GM19025 (cell line): Measurements from ENCODE around the gene CAPZA3.
"Not testable (repeated sequence)": the region's sequence is repeated elsewhere in the genome, so short reads cannot be mapped to it uniquely, and the experiment has no call there.

Experiments
- ATAC-seq: cut with Tn5 transposase; IDR thresholded peaks from one replicate; pipeline ENCODE4 v1.9.1; 2021; ENCODE audit warnings: mild to moderate bottlenecking, low read depth, moderate library complexity; ENCODE audit not compliant: unreplicated experiment

CAPZA3 gene, protein sequence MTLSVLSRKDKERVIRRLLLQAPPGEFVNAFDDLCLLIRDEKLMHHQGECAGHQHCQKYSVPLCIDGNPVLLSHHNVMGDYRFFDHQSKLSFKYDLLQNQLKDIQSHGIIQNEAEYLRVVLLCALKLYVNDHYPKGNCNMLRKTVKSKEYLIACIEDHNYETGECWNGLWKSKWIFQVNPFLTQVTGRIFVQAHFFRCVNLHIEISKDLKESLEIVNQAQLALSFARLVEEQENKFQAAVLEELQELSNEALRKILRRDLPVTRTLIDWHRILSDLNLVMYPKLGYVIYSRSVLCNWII

DNA sequence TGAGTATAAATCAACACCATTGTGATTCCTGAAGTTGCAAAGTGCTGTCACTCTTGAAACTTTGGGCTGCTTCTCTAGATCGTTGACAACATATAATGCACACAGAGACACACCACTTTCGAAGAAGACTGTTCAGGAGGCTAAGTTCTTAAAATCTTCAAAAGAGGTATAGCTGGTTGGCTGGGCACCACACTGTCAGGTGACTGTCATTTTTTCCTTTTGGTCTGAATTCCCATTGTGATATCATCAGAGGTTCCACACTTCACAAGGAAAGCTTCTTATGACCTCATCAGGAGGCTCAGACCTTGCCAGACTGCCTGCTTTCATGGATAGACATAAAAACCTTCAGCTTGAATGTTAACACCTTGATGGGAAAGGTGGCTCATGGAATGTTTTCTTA is at the start of gene CAPZA3, which contains the start of gene PLCZ1:
Gene CAPZA3 (plus strand): TSS at position 301 of the 400 bp plus-strand sequence. CDS start 150 bp downstream, outside the sequence.
Gene PLCZ1 (minus strand): TSS at position 194 of the 400 bp plus-strand sequence. CDS start 641 bp downstream, outside the sequence.
- ATAC-seq, result no peak

DNA sequence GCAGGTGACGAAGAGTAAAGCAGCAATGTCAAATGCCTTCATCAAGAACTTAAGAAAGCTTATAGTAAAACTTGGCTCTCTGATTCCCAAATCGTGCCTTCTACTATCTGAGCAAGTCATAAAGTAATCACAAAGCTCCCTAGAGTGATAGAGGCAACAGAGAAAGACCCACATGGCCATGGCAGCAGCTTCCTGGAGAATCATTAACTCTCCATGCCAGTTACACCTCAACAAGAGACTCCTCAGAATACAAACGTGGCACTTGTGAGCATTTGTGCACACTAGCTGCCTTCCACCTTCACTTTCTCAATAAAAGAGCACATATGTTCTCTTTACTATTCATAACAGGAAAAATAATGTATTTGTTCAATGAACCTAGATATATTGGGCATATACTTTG is 48.1 kb upstream of the CAPZA3 start:
- ATAC-seq, result no peak

DNA sequence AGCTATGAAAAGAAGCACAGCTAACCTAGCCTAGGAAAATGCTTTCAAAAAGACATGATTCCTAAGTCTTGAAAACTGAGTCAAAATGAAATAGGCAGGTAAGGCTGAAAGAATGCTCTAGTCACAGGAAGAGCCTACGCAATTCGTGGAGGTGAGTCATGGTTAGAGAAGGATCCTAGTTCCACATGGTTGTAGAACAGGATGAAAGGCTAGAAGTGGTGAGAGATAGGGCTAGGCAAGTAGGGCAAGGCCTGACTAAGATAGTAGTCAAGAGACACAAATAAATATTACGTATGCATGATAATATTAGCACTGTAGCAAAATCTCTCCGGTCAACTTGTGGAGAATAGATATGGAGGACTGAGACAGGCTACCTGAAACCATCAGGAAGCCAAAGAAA is 47.3 kb upstream of the CAPZA3 start:
- ATAC-seq, result no peak

GRCh38 chr12:18693986-18694385 is 43.9 kb upstream of the CAPZA3 start:
- not testable (repeated sequence) for ATAC-seq

- ATAC-seq, result no peak
These were observed 40.8 kb upstream of the CAPZA3 start for GRCh38 chr12:18696971-18697602.

- no peak for ATAC-seq
These were observed 37.6 kb upstream of the CAPZA3 start for GRCh38 chr12:18700271-18700670.

- ATAC-seq, result no peak
These were observed 34.6 kb upstream of the CAPZA3 start for GRCh38 chr12:18703321-18703720.

GRCh38 chr12:18703911-18704310 is 34.0 kb upstream of the CAPZA3 start:
- ATAC-seq, result no peak

GRCh38 chr12:18706798-18707197 is 31.1 kb upstream of the CAPZA3 start:
- ATAC-seq, result no peak

GRCh38 chr12:18716236-18716635 is 21.7 kb upstream of the CAPZA3 start:
- ATAC-seq, result no peak

- ATAC-seq, result no peak
These were observed 19.5 kb upstream of the CAPZA3 start for GRCh38 chr12:18718462-18718861.

DNA sequence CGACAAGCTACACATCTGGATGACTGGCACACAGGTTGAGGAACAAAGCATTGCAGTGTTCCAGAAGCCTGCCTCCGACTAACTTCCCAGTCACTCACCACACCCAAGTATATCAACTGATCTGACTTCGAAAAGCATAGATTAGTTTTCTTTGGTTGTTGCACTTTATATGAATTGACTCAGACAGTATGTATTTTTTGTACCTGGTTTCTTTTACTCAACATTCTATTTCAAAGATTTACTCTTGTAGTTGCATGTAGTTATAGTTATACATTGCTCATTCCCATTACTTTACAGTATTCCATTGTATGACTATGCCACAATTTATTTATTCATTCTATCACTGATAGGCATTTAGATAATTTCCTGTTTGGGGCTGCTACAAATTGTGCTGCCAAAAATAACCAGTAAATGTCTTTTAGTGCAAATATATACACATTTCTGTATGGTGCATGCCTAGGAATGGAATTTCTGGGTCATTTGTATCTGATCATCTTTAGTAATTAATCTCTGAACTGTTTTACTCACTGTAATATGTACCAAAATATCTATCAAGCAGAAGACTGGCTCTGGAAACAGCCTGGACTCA is 17.9 kb upstream of the CAPZA3 start:
- no peak for ATAC-seq

GRCh38 chr12:18720690-18721089 is 17.2 kb upstream of the CAPZA3 start:
- ATAC-seq, result no peak

- ATAC-seq, result no peak
These were observed 16.5 kb upstream of the CAPZA3 start for GRCh38 chr12:18721452-18721851.

DNA sequence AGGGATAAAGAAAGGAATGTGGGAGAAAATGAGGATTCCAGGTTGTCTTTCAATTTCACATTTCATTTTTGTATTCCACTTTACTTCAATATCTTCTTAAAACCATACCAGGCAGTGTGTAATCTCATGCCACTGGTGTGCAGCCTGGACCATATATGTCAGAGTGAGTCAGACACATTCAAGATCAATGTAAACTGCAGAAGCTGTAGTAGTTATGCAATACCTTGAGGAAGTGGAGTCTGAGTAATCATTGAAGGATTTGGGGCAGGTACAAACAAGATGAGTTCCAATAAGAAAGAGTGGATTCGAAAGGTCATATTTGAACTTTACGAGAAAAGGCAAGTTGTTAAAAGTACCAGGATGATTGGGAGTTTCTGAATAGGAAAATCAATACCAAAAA is 14.2 kb upstream of the CAPZA3 start:
- ATAC-seq, result no peak

GRCh38 chr12:18731156-18731555 is 6.8 kb upstream of the CAPZA3 start:
- ATAC-seq, result no peak

- no peak for ATAC-seq
These were observed 10.0 kb downstream of the CAPZA3 start for GRCh38 chr12:18747895-18748294.

- ATAC-seq, result no peak
These were observed 11.6 kb downstream of the CAPZA3 start for GRCh38 chr12:18749386-18749957.

DNA sequence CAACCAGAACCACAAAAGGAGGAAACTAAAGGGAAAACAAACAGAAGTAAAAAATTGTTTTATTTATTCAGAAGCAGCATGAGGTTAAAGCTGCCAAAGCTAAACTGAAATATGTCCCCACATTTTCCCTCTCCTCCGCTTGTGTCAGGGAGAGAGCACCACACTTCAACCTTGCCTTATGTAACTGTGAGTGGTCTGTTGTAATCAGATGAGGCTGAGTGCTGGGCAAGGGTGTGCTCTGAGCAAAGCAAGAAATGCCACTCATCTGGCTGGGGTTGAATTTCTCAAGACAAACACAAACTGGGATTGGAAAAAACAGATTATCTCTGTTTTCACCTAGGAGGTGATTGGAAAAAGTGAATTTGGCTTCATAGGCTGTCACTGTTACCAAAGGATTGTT is 12.2 kb downstream of the CAPZA3 start:
- no peak for ATAC-seq

- ATAC-seq, result no peak
These were observed 13.9 kb downstream of the CAPZA3 start for GRCh38 chr12:18751866-18752265.

DNA sequence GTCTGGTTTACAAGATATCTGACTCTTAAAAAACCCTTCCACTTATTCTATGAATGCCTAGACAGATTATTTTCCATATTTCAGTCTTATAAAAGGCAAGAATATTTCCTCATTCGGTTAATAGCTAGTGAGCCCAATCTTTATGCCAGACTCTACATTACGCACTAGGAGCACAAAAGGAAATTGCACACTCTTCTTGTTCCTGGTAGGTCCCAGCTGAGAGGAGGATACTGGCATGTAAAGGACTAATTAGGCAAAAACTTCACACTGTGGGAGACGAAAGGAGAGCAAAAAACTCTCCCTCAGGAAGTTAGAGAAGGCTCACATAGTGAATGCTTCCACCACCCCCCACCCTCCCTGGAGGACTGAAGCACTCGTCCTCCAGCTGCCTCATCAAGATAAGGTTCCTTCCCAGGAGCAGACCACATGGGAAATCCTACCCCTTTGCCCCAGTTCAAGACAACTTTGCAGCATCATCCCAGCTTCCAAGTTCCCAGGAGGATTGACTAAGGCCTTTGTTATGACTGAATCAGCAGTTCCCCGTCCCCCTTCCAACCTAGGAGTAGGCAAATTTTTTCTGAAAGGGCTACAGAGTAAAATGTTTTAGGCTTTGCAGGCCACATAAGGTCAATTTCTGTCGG is 14.5 kb downstream of the CAPZA3 start:
- ATAC-seq, result no peak
